Activated CD4-positive, alpha-beta T cell treated with anti-CD3 and anti-CD28 coated beads for 1 hour (primary cell): ENCODE data around the gene SRGAP2B.
"Not testable (repeated sequence)": the region's sequence is repeated elsewhere in the genome, so short reads cannot be mapped to it uniquely, and the experiment has no call there.

Source experiments
- DNase-seq: peaks from one replicate; pipeline ENCODE4 v3.0.0-alpha.2; 2020

Gene SRGAP2B

GRCh38 chr1:145082483-145083255, 12.5 kb downstream of the SRGAP2B start:
- DNase-seq = not testable (repeated sequence)

- DNase-seq = not testable (repeated sequence)
Measured at GRCh38 chr1:145080193-145080592, 14.9 kb downstream of the SRGAP2B start.

- DNase-seq = not testable (repeated sequence)
Measured at GRCh38 chr1:145079737-145080136, 15.4 kb downstream of the SRGAP2B start.

GRCh38 chr1:145078787-145079370, 16.2 kb downstream of the SRGAP2B start:
- not testable (repeated sequence) for DNase-seq

GRCh38 chr1:145077872-145078786, 17.0 kb downstream of the SRGAP2B start:
- not testable (repeated sequence) for DNase-seq

- not testable (repeated sequence) for DNase-seq
Measured at GRCh38 chr1:145076877-145077276, 18.3 kb downstream of the SRGAP2B start.

- DNase-seq = not testable (repeated sequence)
Measured at GRCh38 chr1:145074021-145074559, 21.0 kb downstream of the SRGAP2B start.

GRCh38 chr1:145071569-145071968, 23.6 kb downstream of the SRGAP2B start:
- not testable (repeated sequence) for DNase-seq

GRCh38 chr1:145066486-145066885, 28.6 kb downstream of the SRGAP2B start:
- not testable (repeated sequence) for DNase-seq

- DNase-seq = not testable (repeated sequence)
Measured at GRCh38 chr1:145065194-145065826, 29.8 kb downstream of the SRGAP2B start.

GRCh38 chr1:145063941-145064648, 31.0 kb downstream of the SRGAP2B start:
- not testable (repeated sequence) for DNase-seq

- DNase-seq = not testable (repeated sequence)
Measured at GRCh38 chr1:145063285-145063684, 31.8 kb downstream of the SRGAP2B start.

GRCh38 chr1:145058184-145058583, 36.9 kb downstream of the SRGAP2B start:
- not testable (repeated sequence) for DNase-seq

GRCh38 chr1:145055217-145055760, 39.8 kb downstream of the SRGAP2B start:
- DNase-seq = not testable (repeated sequence)

GRCh38 chr1:145053428-145053827, 41.7 kb downstream of the SRGAP2B start:
- not testable (repeated sequence) for DNase-seq

- DNase-seq = not testable (repeated sequence)
Measured at GRCh38 chr1:145052019-145052776, 42.9 kb downstream of the SRGAP2B start.

GRCh38 chr1:145048181-145048856, 46.8 kb downstream of the SRGAP2B start:
- DNase-seq = not testable (repeated sequence)

GRCh38 chr1:145047553-145047952, 47.6 kb downstream of the SRGAP2B start:
- DNase-seq = not testable (repeated sequence)

- not testable (repeated sequence) for DNase-seq
Measured at GRCh38 chr1:145045571-145046273, 49.4 kb downstream of the SRGAP2B start.
